Smooth muscle cell (in vitro differentiated cells): ENCODE results near the gene XRCC3. TPM values are rescaled to one million over a fixed set of nuclear protein-coding genes. Genes with fewer than 3 reads are reported as not detected.

Experiments
- DNase-seq: peaks from one replicate; lab custom pipeline; 2025; ENCODE audit not compliant: unreplicated experiment; lab: John Stamatoyannopoulos, UW
- H2AFZ ChIP-seq: fragments of 200-600 bp; sonication (generic); 2 replicates; pipeline ENCODE4 v1.6.0; 2016; ENCODE audit warnings: antibody characterized with exemption, low read depth, mild to moderate bottlenecking
- H3F3A ChIP-seq: fragments of 200-600 bp; sonication (generic); 2 replicates; pipeline ENCODE4 v1.6.0; 2017; ENCODE audit warnings: antibody characterized with exemption, low read depth
- H3K27ac ChIP-seq: fragments of 200-600 bp; sonication (generic); 2 replicates; pipeline ENCODE4 v1.5.1; 2016; ENCODE audit warnings: low read depth, mild to moderate bottlenecking
- H3K27me3 ChIP-seq: fragments of 200-600 bp; sonication (generic); 2 replicates; pipeline ENCODE4 v1.6.1; 2016; ENCODE audit warnings: low read depth, mild to moderate bottlenecking
- H3K36me3 ChIP-seq: fragments of 200-600 bp; sonication (generic); 2 replicates; pipeline ENCODE4 v1.5.1; 2016; ENCODE audit warnings: low read depth
- H3K4me1 ChIP-seq: fragments of 200-600 bp; sonication (generic); 2 replicates; pipeline ENCODE4 v1.5.1; 2016; ENCODE audit warnings: low read depth
- H3K4me2 ChIP-seq: fragments of 200-600 bp; sonication (generic); 2 replicates; pipeline ENCODE4 v1.6.0; 2016; ENCODE audit warnings: mild to moderate bottlenecking
- H3K4me3 ChIP-seq: fragments of 200-600 bp; sonication (generic); 2 replicates; pipeline ENCODE4 v1.5.1; 2016; ENCODE audit warnings: mild to moderate bottlenecking
- H3K79me2 ChIP-seq: fragments of 200-600 bp; sonication (generic); 2 replicates; pipeline ENCODE4 v1.6.0; 2016; ENCODE audit warnings: low read depth, mild to moderate bottlenecking
- H3K9ac ChIP-seq: fragments of 200-600 bp; sonication (generic); 2 replicates; pipeline ENCODE4 v1.6.0; 2016; ENCODE audit warnings: low read depth
- H3K9me3 ChIP-seq: fragments of 200-600 bp; sonication (generic); replicated peaks from 2 replicates; pipeline ENCODE4 v1.5.1; 2016; ENCODE audit warnings: low read depth
- H4K20me1 ChIP-seq: fragments of 200-600 bp; sonication (generic); 2 replicates; pipeline ENCODE4 v1.6.0; 2016; ENCODE audit warnings: low read depth
- CTCF ChIP-seq: fragments of 200-600 bp; sonication (generic); IDR thresholded peaks from 2 replicates; pipeline ENCODE4 v1.5.1; 2017; ENCODE audit warnings: borderline replicate concordance, mild to moderate bottlenecking, antibody characterized with exemption; ENCODE audit not compliant: insufficient read depth, poor library complexity, severe bottlenecking
- WGBS: methylation state at CpG from one replicate; pipeline ENCODE4 v1.1.7; 2016; ENCODE audit warnings: low lambda C conversion rate; 5-methylcytosine and 5-hydroxymethylcytosine counted together
- polyA plus RNA-seq: library from polyadenylated mRNA; unstranded; fragments of >200 nt; fragmentation: Nextera tagmentation; extraction: Ambion mirVana; gene quantifications from 2 replicates; pipeline ENCODE4 v1.2.1, GENCODE V29; 2016
- total RNA-seq: library from RNA; depleted of rRNA; stranded (reverse); fragments of >200 nt; gene quantifications from 2 replicates; pipeline ENCODE4 v1.2.3, GENCODE V29; 2014

Gene XRCC3
- total and polyA plus RNA-seq, 2 experiments from 2014 or later: 8.3 to 10.5 TPM

- no peaks in the 10 kb centered on the region for H3K4me1 ChIP-seq
- H3K4me3 ChIP-seq: no peak overlapping the region
- H3K79me2 ChIP-seq: peaks cover 65% of the 10 kb centered on the region
- no peaks in the 10 kb centered on the region for H3K9me3 ChIP-seq
- peaks cover 100% of the 10 kb centered on the region for H4K20me1 ChIP-seq
- DNase-seq: no peak
- no peaks in the 10 kb centered on the region for H3K27me3 ChIP-seq
- no peak overlapping the region for H3K4me2 ChIP-seq
- H2AFZ ChIP-seq: no peak overlapping the region
- H3K27ac ChIP-seq: no peak overlapping the region
- no peak overlapping the region for H3K9ac ChIP-seq
- 95% methylated on average over 10 of the region's 10 CpGs for WGBS
- no peaks in the 10 kb centered on the region for H3F3A ChIP-seq
- no peaks in the 10 kb centered on the region for H3K36me3 ChIP-seq
- TF ChIP-seq CTCF: no peak
Measured at GRCh38 chr14:103662029-103662428, 53.2 kb downstream of the XRCC3 start.

GRCh38 chr14:103659631-103660030 is 55.6 kb downstream of the XRCC3 start:
- WGBS: 82% methylated on average over 7 of the region's 7 CpGs
- no peak for TF ChIP-seq CTCF
- no peak for DNase-seq
- no peaks in the 10 kb centered on the region for H3K9me3 ChIP-seq
- no peak overlapping the region for H3K4me2 ChIP-seq
- peaks cover 2% of the 10 kb centered on the region for H3K36me3 ChIP-seq
- no peaks in the 10 kb centered on the region for H3K27me3 ChIP-seq
- peaks cover 72% of the 10 kb centered on the region for H3K79me2 ChIP-seq
- peaks cover 100% of the 10 kb centered on the region for H4K20me1 ChIP-seq
- H3K9ac ChIP-seq: no peak overlapping the region
- H3K4me3 ChIP-seq: no peak overlapping the region
- H3K27ac ChIP-seq: no peak overlapping the region
- no peaks in the 10 kb centered on the region for H3F3A ChIP-seq
- no peak overlapping the region for H2AFZ ChIP-seq
- no peaks in the 10 kb centered on the region for H3K4me1 ChIP-seq

- H3K4me3 ChIP-seq: no peak overlapping the region
- no peak overlapping the region for H2AFZ ChIP-seq
- H4K20me1 ChIP-seq: peaks cover 100% of the 10 kb centered on the region
- 92% methylated on average over 13 of the region's 13 CpGs for WGBS
- no peak overlapping the region for H3K27ac ChIP-seq
- no peak for DNase-seq
- H3K4me2 ChIP-seq: no peak overlapping the region
- peaks cover 91% of the 10 kb centered on the region for H3K79me2 ChIP-seq
- H3K9me3 ChIP-seq: no peaks in the 10 kb centered on the region
- H3K36me3 ChIP-seq: peaks cover 6% of the 10 kb centered on the region
- no peak for TF ChIP-seq CTCF
- H3K4me1 ChIP-seq: no peaks in the 10 kb centered on the region
- no peaks in the 10 kb centered on the region for H3K27me3 ChIP-seq
- no peak overlapping the region for H3K9ac ChIP-seq
- no peaks in the 10 kb centered on the region for H3F3A ChIP-seq
Measured at GRCh38 chr14:103657471-103657870, 57.8 kb downstream of the XRCC3 start.

GRCh38 chr14:103656756-103657133 is 58.5 kb downstream of the XRCC3 start:
- H3K27me3 ChIP-seq: no peaks in the 10 kb centered on the region
- DNase-seq: no peak
- TF ChIP-seq CTCF: no peak
- no peak overlapping the region for H2AFZ ChIP-seq
- H3K36me3 ChIP-seq: peaks cover 6% of the 10 kb centered on the region
- H3K27ac ChIP-seq: peak overlapping the region; percentile 63
- 100% methylated on average over 1 of the region's 1 CpG for WGBS
- peaks cover 91% of the 10 kb centered on the region for H3K79me2 ChIP-seq
- no peak overlapping the region for H3K4me3 ChIP-seq
- H3K4me2 ChIP-seq: no peak overlapping the region
- H4K20me1 ChIP-seq: peaks cover 100% of the 10 kb centered on the region
- peaks cover 1% of the 10 kb centered on the region for H3F3A ChIP-seq
- no peaks in the 10 kb centered on the region for H3K4me1 ChIP-seq
- H3K9ac ChIP-seq: no peak overlapping the region
- H3K9me3 ChIP-seq: no peaks in the 10 kb centered on the region
